ENCODE measurements around the gene C4orf50.

Gene C4orf50

DNA sequence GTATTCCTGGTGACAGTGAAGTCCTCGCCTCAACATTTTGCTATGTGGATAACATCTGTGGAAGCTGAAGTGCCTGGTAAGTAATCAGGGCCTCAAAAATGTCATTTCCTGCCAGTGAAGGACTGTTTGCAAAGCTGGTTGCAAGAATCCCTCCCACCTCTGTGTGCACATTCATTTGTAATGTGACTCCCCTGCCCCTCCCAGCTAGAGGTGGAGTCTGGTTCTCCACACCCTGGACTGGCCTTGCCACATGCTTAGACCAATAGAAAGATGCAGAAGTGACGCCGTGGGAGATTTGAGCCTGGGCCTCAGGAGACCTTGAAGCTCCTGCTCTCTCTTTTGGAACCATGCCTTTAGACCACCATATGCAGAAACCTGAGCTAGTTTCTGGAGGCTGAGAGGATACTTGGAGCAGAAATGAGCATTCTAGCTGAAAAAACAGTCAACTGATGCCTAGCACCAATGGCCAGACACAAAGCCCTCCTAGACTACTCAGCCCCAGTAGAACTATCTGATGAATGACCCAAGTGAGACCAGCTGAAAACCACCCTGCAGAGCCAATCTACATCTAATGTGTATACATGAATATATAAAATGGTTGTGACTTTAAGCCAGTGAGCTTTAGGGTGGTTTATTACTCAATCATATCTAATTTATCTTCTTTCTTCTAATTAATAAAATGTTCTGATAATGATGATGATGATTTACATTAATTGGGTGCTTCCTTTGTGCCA lies 77.6 kb downstream of the C4orf50 start:
- ATAC-seq = no peak

DNA sequence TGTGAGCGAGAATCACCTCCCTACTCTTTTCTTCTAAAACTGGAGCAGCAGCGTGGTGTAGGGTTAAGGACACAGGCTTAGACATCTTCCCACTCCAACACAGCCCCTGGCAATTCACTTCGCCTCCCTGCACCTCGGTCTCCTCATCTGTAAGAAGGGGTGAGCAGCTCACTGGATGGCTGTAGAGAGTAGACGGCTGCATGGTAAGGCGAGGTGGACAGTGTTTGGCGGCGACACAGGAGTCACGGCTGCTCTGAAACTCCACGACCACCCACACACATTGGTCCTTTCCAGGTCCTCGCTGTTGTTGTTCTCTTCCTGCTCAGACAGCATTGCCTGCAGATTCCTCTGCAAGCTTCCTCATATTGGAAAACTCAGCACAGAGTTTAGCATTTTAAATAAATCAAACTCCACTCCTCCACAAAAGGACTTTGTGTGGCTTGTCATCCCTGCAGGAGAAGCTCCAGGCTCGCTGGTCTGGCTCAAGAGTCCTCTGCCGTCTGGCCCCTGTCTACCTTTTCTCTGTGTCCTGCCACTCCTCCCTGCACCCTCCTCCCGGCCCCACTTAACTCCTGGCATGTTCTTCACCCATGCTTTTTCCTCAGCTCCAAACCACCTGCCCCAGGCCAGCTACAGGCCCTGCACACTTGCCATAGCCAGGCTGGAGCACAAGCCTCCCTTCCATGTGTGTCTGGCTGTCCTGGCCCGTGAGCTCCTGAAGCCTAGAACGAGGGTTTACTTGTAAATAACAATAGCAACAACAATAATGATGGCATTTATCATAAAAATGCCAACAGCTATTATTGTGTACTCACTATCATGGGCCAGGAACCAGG lies 84.0 kb downstream of the C4orf50 start:
- no peak for ATAC-seq

DNA sequence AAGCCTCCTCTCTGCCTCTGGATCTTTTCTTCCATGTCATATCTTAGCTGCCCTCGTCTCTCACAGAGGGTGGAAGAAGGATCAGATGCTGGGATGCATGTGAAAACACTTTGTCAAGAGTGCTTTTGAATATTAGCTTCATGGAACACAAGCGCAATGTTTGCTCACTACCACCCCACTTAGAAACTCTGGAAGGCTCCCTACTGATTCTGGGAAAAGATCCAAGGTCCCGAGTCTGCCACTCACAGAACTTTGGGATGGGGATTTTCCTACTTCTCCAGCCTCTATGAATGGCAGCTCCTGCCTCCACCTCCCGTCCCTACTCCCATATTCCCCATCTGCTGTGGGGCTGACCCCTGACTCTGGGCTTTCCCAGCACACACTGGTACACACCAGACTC lies 85.1 kb downstream of the C4orf50 start:
- ATAC-seq = no peak

DNA sequence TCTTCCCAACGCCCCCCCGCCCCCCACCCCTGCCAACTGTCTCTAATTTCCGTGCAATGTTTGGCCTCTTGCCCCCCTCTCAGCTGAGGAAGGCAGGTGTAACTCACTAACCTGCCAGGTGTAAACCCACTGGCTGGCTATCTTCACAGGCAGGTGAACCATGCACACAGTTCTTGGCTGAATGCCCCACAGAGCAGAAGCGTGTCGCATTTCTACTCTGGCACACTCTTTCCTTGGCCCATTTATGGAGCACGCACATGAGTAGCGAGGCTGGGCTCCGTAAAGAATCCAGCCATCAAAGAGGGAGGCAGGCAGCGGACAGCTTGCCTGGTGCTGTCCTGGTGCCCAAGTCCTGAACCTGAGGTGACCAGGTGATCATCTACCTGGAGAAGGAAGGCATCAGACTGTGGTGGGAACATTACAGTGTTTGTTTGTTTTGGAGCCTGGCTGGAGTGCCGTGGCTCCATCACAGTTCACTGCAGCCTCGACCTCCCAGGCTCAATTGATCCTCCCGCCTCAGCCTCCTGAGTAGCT lies 86.1 kb downstream of the C4orf50 start:
- no peak for ATAC-seq

DNA sequence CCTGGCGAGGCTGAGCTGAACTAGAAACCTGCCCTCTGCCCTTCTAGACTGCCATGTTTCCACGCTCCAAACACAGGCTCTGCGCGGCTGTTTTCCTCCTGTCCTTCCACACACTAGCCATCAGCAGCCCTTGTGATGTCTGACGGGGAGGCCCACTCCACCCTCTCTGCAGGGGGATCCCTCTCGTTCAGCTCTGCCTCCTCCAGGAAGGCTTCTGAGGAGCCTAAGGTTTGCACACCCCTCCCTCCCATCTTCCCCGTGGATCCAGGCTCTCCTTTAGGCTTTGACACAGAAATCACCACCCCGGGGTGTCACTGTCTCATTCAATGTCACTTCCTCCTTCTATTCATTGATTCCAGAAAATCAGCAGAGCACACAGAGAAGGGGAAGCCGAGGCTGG lies 86.7 kb downstream of the C4orf50 start:
- no peak for ATAC-seq

DNA sequence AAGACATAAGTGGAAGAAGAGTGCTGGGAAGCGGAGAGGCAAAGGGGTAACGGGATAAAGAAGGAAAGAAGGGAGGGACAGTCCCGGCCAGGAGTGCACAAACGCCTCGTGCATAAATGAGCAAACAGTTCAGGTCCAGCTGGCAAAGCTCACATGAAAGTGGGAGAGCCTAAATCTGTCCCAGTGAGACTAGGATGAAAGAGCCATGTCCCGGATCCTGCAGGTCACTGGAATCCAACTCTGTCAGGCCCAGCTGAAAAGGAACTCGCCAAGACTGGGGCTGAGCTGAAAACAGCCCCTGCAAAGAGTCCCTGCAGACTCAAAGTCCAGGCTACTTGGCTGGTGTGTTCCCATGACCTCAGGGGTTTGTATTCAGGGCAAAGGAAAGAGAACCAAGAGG lies 87.4 kb downstream of the C4orf50 start:
- no peak for ATAC-seq

DNA sequence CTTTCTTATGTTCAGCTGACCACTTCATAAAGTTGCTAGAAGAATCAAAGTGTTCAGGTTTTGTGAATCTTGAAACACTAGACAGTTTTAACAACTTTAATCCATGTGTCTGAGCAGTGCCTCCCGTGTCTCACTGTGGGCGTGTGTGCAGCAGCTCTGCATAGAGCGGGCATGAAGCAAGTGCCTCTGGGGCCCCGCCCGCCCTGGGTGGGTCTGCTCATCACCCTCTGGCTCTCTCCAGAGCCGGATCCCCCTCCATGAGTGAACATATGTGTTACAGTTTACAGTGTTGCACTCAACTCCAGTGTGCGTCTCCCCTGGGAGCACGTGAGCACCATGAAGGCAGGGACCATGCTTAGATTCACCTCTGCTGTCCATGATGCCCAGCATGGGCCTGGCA lies 87.8 kb downstream of the C4orf50 start:
- no peak for ATAC-seq

DNA sequence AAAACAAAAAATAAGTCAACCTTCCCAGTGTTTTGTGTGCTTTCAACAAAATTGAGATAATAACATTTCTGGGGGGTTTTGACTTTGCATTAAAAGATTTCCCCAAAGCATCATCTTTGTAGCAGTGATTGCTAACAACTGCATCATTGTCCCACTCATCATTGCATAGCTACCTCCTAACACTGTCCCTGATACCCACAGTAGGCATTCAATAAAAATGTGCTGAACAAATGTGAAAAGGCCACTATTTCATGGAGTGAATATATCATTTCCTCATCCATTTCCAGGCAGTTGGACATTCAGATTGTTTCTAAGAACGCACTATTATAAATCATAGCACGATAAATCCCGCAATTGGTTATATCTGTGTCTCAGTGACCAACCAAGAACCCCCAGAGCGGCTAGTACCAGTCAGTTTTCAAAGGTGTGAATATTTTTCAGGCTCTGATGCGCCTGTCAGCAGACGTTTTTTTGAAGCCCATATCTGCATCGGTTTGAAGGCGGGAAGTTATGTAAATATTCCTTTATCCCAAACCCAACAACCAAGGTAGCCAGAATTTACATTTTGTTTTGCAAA lies 89.3 kb downstream of the C4orf50 start:
- ATAC-seq = no peak

DNA sequence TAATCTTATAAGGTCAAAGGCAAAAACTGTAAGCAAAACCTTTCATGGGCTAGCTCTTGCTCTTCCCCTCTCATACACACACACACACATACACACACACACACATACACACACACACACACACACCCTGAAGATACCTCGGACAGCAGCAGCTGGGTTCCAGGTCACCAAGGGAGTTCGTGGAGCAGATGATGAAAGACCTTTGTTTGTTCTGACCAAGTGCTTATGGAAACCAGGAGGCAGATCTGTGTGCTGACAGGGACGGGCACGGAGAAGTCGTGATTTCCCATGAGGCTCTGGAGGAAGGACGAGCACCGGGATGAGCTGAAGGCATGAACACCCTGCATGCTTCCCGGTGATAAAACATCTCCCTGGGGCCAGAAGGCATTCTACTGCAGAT lies 90.0 kb downstream of the C4orf50 start:
- ATAC-seq = no peak

DNA sequence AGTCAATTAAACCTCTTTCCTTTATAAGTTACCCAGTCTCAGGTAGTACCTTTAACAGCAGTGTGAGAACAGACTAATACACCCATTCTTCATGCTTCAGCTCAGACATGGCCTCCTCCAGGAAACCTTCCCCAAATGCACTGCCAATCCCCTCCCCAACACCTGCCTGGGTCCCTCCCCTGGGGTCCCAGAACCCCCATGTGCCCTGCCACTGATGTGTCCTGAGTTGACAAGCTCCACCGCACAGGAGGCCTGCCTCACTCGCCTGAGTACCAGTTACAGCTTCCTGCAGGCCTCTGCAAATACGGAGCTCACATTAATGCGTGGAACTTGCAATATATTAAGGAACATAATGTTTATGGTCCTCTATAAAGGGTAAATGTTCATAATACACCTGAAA lies 90.5 kb downstream of the C4orf50 start:
- no peak for ATAC-seq

DNA sequence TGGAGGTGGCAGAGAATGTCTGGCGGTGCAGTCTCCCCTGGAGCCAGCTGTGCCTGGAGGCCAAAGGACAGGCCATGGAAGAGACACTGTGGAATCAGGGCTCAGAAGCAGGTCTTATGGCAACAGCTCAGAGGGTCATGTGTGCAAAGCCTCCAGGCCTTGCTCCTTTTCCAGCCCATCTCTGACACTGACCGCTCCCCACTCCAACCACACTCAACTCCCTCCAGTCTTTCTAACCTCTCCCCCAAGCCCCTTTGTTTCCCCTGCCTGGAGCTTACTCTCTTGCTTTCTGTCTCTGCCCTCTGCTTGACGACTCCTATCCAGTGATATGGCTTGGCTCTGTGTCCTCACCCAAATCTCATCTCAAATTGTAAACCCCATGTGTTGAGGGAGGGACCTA lies 91.1 kb downstream of the C4orf50 start:
- no peak for ATAC-seq

DNA sequence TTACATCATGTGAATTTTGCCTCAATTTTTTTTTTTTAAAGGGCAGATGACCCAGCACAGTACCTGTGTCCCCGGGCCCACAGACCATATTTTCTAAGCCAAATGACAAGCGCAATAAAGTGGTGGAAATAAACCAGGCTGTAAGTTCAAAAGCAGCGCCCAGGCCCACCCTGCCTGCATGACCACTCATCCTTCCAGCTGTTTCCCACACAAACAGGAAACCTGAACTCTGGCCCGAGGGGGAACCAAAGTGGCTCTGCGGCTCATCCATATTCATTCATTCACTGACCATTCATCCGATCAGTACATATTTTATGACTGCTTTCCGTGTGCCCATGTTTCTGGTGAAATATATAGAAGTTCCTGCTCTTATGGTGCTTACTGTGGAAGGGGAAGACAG lies 91.6 kb downstream of the C4orf50 start:
- no peak for ATAC-seq

DNA sequence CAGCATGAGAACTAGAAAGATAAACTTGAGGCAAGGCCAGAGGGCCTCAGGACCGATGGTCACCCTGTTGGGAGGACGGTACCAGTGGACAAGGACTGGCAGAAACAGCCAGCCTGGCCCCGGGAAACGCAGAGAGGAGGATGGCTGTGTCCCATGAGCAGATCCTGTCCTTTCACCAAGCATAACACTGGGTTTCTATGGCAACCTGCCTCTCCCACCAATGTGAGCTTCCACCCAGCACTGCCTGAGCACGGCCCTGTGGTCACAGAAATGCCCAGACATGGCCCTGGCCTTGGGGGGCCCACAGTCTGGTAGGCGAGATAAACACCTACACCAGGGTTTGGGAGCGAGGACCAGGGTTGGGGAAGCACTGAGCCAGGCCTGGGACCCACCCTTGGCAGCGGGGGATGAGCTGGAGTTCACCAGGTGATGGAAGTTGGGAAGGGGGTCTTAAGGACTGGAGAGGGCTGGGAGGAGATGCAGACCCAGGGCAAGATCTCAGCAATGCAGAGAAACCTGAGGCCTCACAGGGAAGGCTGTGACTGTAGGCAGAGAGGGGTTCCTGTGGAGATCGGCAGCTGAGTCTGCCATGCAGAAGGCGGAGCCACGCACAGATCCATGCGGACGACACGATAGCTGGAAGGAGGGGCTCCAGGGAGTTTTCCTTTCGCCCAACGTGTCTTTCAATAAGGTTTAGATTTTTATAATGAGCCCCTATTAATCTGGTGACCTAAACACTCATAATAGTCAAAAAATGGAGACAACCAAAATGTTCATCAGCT lies 92.6 kb downstream of the C4orf50 start:
- ATAC-seq = no peak

DNA sequence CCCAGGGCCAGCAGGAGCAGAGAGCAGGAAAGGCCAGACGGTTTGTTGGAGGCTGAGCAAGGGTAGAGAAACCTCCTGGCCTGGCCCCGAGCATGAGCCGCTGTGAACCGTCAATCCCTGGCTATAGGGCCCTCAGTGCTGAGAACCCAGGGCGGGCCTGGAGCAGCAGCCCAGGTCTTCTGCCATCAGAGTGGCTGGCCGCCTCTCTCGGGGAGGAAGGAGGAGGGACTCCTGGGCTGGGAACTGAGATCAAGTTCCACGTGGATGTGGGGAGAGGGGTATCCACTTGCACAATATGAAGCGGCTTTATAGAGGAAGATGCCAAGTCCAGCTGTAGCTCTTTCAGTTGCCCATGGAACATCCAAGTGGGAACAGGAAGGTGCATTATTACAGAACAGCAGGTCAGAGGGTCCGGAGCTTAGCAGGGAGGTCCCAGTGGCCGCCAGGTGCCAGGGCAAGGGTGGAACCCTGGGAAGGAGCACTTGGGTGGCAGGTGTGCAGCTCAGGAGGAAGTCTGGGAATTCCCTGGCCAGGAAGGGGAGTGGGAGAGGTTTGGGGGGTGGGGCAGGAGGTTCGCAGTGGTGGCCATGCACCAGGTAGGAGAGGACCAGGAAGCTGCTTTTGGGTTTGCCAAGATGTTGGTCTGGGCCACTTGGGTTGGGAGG lies 93.6 kb downstream of the C4orf50 start:
- no peak for ATAC-seq

DNA sequence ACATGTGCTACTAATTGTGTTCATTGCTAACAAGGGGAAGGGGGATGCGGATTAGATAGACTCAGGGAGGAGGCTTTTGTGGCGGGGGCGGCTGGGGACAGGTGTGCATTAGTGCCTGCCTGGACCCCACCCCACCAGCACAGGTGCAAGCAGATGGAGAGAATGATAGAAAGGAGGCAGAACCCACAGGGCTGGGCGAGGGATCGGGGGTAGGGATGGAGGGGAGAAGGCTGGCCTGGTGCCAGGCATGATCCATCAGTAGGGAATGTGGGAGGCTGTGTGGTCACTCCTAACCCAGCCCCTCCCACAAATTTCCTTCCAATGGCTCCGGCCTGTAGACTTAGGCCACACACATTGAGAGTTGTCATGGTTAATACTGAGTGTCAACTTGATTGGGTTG lies 94.9 kb downstream of the C4orf50 start:
- ATAC-seq = no peak

DNA sequence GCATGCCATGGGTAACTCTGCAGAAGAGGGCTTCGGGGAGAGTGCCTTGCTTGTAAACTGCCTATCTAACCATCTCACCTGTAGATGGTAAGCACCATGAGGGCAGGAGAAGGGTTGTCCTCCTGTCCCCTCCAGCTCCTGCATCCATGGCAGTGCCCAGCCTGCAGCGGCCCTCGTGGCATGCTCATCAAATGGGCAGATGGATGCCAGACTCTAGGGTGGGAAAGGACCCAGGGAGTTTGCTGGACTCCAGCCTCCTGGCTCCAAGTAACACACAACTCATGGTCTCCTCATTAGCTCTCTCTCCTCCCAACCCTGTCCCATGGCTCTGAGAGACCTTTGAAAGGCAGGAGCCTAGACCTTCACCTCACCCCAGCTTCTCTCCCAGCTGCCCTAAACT lies 95.7 kb downstream of the C4orf50 start:
- no peak for ATAC-seq

DNA sequence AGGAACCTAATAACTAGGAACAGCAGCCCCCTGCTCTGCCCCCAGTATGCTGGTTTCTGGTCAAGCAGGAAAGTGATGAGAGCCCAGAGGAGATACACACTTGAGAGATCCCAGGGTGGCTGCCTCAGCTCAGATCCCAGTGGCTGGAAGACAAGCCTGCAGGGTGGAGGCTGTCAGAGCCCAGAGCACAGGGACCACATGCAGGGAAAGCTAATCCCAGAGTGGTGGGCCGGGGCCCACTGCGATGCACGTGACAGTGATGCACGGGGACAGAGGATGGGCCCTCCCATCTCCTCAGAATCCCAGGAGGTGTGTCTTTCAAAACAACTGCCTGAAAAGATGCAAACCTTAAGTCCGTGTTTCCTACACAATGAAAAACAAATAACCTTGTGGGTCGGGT lies 96.2 kb downstream of the C4orf50 start:
- no peak for ATAC-seq

DNA sequence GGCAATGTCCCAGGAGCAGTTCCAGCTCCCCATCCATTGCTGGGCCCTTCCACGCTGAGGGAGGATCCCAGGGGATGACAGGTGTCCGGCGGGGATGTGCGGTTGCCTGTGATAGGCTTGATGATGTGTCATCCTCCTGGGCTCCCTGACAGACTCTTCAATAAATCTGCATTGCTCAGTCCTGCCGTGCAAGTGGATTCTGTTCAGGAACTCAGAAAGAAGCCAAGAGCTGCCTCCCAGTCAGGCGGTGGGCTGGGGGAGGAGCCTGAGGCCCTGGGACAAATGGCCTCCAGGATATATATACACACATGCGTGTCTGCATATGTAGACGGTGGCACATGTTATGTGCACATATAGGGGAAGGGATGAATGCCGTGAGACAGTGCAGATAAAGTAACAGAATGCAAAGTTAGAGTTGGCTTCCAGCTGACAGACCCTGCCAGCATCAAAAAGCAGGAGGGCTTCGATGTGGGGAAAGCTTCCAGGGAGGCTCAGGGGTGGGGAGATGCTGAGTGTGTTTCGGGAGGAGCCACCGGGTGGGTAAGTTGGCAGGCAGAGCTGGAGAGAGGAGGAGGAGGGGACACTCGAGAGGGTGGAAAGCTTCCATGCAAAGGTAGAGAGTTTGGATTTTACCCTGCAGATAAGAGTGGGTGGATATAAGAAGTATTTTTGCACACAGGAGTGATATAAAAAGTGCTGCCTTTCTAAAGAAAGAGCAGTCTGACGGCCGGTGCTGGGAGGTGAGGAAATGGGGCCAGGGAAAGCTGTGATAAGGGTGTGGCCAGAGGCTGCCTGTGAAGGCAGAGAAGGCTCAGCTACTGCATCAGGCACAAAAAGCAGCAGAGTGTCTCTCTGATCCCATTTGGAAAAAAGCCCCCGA lies 96.9 kb downstream of the C4orf50 start:
- ATAC-seq = no peak

DNA sequence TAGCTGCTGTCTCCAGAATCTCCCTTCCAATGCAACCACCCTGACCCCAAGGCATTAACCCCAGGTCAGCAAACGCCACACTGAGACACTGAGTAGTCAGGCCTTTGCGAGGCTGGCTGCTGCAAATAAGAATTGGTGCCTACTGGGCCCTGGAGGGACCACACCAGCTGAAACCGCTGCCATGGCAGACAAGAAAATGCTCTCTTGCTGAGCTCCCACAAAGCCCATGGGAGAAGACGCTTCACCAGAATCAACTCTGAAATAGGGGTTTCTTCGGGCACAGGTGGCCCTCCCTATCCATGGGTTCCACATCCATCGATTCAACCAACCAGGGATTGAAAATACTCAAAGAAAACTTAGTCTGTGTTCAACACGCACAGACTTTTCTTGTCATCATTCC lies 98.7 kb downstream of the C4orf50 start:
- no peak for ATAC-seq

DNA sequence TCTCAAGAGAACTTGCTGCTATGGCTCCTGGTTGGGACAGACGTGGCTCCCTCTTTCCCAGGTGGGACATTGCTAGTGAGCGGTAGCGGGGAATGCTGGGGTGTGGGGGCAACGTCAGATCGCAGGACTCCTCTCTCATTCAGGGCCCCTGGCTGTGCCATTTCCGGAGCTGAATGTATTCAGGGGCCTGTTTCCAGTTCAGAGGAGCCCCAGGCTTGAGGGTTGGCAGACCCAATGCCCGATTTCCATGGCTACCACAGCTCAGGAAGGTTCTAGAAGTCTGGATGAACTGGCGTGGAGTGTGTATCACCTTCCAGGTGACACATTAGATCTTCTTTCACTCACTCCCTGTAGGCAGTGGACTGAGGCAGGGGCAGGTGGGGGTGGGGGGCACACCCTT lies 99.2 kb downstream of the C4orf50 start:
- ATAC-seq = no peak

DNA sequence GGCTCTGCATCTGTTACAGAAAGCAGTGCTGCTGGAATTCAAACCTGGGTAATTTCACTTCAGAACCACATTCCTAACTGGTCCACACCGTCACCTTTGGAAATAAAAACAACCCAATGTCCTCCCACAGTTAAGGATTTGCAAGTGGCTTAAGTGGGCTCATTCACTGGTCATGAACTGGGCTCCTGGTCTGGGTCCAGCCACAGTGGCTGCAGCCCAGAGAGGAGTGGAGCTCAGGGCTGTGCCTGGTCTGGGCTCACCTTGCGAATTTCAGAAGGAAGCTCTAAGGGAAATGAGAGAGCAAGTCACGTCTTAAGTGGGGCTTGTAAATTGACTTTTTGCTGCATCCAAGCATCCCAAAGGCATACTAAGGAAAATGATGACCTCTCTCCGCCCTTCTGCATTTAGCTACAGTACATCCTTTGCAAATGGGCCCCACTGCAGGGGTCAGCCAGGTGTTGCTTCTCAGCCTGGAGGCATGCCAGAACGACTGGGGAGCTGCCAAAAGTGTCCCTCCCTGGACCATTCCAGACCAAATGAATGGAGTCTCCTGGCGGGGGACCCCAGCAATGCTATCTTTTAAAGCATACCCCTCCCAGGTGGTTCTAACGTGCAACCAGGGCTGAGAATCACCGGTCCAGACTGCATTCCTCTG lies 99.8 kb downstream of the C4orf50 start:
- no peak for ATAC-seq
